Islet precursor cell (in vitro differentiated cells): ENCODE measurements around the gene PARVB.
"Not testable (repeated sequence)": the region's sequence is repeated elsewhere in the genome, so short reads cannot be mapped to it uniquely, and the experiment has no call there.

Experiments used
- DNase-seq: peaks from one replicate; pipeline ENCODE4 v3.0.0-alpha.2; 2018

Gene PARVB

GRCh38 chr22:44029069-44029468, 5.0 kb downstream of the PARVB start:
- DNase-seq: no peak

GRCh38 chr22:44030051-44030701, 6.1 kb downstream of the PARVB start:
- no peak for DNase-seq

- no peak for DNase-seq
Measured at GRCh38 chr22:44030702-44031082, 6.6 kb downstream of the PARVB start.

- DNase-seq: no peak
Measured at GRCh38 chr22:44031158-44031952, 7.3 kb downstream of the PARVB start.

- DNase-seq: no peak
Measured at GRCh38 chr22:44032126-44032730, 8.1 kb downstream of the PARVB start.

- DNase-seq: no peak
Measured at GRCh38 chr22:44033287-44033686, 9.2 kb downstream of the PARVB start.

GRCh38 chr22:44033694-44034093, 9.6 kb downstream of the PARVB start:
- DNase-seq: peak; percentile 68

GRCh38 chr22:44037519-44038375, 13.6 kb downstream of the PARVB start:
- DNase-seq: peak; percentile 77

- DNase-seq: no peak
Measured at GRCh38 chr22:44039566-44040171, 15.6 kb downstream of the PARVB start.

- DNase-seq: no peak
Measured at GRCh38 chr22:44042249-44043218, 18.4 kb downstream of the PARVB start.

GRCh38 chr22:44045145-44045544, 21.0 kb downstream of the PARVB start:
- DNase-seq: no peak

GRCh38 chr22:44046485-44047141, 22.5 kb downstream of the PARVB start:
- no peak for DNase-seq

GRCh38 chr22:44047891-44048301, 23.8 kb downstream of the PARVB start:
- no peak for DNase-seq

GRCh38 chr22:44049486-44050231, 25.6 kb downstream of the PARVB start:
- no peak for DNase-seq

- no peak for DNase-seq
Measured at GRCh38 chr22:44050766-44051355, 26.8 kb downstream of the PARVB start.

- no peak for DNase-seq
Measured at GRCh38 chr22:44051358-44051757, 27.3 kb downstream of the PARVB start.

- DNase-seq: no peak
Measured at GRCh38 chr22:44051961-44052360, 27.9 kb downstream of the PARVB start.

- no peak for DNase-seq
Measured at GRCh38 chr22:44055805-44056204, 31.7 kb downstream of the PARVB start.

GRCh38 chr22:44056649-44057048, 32.5 kb downstream of the PARVB start:
- DNase-seq: not testable (repeated sequence)
